IPS-18c (cell line): ENCODE measurements around the gene ITIH5.

Experiments
- H3K4me3 ChIP-seq: 2 replicates; pipeline ENCODE4 v1.7.0; 2013; ENCODE audit warnings: low read depth, mild to moderate bottlenecking, low read length, moderate library complexity; ENCODE audit not compliant: insufficient read depth
- H3K9me3 ChIP-seq: one replicate; pipeline ENCODE4 v1.6.1; 2013; ENCODE audit warnings: mild to moderate bottlenecking, low read length, moderate library complexity; ENCODE audit not compliant: control insufficient read depth, insufficient read depth

Gene ITIH5

DNA sequence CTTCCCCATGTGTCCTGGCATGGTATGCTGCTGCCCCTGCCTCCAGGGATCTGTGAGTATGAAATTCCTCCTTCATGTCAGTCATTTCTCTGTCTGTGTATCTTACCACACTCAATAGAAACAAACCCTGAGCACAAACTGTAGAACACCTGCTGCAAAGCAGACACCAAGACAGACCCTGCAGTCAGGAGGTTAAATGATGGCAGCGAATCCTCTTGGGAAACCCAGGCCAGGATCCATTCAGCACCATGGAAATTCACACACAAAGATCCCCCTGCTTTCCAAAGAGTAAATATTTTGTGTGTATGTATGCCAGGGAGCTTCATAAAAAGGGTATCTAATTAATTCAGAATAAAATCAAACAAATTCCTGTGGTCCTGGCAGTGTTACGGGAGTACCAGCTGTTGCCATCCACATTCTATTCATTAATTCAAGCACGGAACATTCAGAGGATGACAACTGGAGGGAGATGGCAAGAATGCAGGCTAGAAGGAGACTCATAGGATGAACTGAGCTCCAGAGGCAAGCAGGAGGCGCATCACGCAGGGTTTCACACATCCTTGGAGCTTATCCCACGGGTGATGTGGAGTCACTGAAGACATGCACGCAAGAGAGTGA is 14.8 kb downstream of the ITIH5 start:
- Histone ChIP-seq H3K9me3 (no peaks in the 10 kb centered on the region), H3K4me3 (no peak overlapping the region)

DNA sequence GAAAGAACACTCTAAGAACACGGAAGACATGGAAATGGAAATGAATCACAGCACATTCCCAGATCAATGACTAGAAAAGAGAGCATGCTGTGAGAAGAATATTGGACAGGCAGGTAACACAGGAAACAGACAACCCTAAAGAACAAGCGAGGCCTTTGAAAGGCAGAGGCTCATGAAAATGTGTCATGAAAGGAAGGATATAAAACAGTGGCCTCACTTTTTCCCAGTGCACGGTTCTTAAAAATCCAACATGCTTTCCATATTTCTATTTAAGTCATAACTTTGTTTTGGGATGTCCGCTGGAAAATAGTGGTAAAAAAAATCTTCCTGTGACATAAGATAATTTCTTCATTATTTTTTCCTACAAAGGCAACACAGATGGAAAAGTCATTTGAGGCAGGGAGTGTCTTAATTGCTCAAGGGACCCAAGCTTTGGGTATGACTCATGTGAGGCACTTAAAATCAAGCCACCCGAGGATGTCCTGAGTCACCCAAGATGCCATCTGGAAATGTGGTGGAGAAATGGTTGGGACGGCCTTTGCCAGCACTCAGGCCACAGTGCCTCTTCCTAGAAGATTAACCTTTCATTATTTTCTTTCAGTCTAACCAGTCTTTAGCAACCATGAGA is 17.0 kb downstream of the ITIH5 start:
- no peaks in the 10 kb centered on the region for H3K9me3 ChIP-seq
- no peak overlapping the region for H3K4me3 ChIP-seq

DNA sequence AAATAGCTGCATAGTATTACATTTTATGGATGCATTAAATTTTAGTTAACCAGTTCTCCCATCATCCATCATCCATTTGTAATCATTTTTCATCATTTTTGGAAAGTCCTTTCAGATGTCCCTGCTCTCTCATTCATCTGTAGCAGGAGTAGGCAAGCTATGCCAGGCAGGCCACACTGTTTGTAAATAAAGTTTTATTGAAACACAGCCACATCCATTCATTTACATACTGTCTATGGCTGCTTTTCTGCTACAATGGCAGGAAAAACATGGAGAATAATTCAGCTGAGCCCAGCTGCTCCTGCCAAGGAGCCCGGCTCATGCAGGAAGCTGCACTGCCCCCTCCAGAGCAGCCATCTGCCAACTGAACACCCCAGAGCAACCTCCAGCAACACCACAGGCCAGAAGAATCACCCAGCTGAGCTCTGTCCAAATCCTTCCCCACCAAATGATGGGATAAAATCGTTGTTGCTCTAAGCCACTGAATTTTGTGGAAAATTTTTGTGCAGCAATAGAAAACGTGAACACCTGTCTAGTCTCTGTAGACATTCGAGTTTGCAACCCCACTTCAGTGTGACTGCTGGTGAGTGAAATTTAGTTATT is 19.6 kb downstream of the ITIH5 start:
- Histone ChIP-seq H3K4me3 (no peak overlapping the region), H3K9me3 (no peaks in the 10 kb centered on the region)

DNA sequence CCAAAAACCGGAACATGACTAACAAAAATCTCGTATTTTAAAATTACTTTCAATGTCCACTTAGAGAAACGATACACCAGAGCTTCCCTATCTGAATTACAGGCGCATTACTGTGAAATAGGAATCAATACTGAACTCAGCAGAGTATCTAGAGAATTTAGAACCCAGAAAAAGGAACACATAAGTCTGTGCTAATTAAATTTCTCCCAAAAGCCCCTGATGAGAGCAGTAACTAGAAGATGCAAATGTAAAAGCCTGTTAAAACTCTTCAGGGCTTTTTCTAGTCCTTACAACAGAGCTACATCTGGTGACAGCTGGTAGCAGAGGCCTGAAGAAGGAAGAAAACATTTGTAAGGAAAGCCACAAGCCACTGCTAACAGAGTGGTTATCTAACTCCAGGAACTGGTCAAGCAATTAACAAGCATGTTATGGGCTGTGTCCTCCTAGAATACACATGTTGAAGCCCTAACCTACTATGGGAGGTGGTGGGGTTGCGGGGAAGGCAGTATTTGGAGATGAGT is 24.2 kb downstream of the ITIH5 start:
- Histone ChIP-seq H3K4me3 (no peak overlapping the region), H3K9me3 (no peaks in the 10 kb centered on the region)

DNA sequence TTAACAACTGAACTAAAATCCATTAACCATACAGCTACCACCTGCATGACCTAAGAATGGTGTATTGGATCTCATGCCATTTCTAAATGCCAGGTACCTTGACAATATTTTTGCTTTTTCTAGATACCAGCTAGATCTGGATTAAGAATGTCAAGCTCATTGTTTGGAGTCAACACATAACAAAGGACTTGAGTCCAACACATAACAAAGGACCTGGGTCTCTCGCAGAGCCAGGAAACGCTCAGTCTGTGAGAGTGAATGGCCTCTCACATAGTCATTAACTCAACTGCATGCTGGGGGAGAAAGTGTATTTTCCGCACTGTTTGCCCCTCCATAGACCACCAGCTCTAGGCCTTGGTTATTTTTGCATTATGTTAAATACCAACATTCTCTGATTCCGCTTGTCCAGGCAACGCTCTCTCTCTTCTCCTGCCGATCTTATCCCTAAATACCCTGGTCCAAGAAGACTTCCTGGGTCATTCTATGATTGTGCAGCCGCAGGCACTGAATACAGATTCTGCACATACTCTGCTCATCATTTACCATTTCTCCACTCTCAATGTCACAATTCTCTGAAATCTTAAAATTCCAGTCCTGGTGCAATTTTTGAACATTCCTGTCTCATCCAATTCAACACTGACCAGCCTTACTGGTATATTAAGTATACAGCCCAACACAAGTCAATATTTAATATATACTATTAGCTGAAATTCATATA is 31.2 kb downstream of the ITIH5 start:
- Histone ChIP-seq H3K9me3 (peaks cover 5% of the 10 kb centered on the region), H3K4me3 (no peak overlapping the region; the same call in 1 of the 2 replicates)

DNA sequence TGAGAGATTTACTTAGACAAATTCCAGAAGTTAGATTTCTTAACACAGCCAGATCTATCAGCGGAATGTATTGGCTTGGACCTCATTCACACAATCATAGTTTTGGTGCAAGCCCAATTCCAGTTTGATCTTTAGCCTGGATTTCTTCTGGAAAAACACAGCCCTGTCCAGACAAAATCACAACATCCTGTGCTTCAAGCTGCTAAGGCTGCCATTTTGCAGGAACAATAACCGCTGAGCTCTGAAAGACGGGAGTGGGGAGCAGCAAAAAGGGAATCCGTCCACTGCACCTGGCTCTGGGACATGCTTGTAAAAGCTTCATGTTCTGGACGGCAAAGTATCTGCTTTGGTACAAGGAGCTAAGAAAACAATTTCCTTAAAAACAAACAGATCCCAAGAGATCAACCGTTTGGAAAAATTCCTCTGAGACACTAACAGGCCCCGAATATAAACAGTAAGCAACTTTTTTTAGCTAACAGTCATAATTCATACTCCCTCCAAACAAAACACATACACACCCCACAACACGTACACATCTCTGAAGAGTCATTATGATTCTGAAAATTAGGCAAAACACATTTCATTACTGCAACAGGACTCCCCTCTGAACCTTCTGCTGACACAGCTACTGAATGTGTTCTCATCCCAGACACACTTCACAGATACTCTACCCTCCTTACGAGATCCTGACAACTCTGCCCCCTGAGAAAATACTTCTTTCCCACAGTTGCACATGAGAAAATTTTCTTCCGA is 32.4 kb downstream of the ITIH5 start:
- Histone ChIP-seq H3K4me3 (no peak overlapping the region), H3K9me3 (peaks cover 5% of the 10 kb centered on the region)

DNA sequence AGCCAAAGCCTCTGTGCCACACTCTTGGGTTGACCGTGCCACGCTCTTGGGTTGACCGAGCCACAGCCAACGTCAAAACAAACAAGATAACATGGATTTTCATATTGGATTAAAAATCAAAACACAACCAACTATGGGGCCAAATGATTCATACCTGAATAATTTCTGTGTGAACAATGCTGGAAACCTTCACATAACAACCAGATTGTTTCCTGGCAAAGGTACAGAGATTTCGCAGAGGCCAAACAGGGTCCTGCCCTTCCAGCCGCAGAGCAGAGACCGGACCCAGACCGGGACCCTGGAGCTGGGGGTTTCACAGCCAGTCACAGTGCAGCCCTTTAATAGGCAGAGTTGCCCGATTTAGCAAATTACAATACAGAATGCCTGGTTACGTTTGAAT is 40.5 kb downstream of the ITIH5 start:
- Histone ChIP-seq H3K9me3 (no peaks in the 10 kb centered on the region), H3K4me3 (no peak overlapping the region)

DNA sequence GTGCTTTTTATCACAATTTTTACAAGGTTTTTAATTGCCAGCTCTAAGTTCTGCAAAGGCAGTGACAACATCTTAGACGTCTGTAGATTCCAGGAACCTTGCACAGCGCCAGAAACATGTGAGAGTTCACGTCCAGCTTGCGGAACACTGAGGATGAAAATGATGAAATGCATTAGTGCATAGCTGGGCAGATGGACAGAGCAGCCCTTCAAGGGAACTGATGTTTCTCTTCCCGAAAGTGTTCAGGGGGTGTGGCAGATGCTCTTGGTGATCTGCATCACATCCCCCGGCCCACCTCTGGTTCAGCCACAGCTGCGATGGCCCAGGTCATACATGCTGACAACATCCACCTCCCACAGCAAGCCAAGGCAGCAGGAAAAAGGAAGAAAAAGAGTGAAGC is 40.9 kb downstream of the ITIH5 start:
- no peak overlapping the region for H3K4me3 ChIP-seq
- no peaks in the 10 kb centered on the region for H3K9me3 ChIP-seq

DNA sequence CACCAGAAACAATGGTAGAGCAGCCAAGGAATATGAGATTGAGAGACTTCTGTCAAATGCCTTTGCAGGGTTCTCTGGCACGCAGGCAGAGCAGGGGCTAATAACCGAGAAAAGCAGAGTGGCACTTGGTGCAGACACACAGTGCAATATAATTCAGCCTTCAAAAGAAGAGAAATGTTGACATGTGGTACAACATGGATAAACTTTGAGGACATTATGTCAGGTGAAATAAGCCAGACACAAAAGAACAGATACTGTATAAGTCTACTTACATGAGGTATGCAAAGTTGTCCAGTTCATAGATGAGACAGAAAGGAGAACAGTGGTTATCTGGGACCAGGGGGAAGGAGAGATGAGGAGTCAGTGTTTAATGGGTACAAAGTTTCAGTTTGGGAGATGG is 41.8 kb downstream of the ITIH5 start:
- no peaks in the 10 kb centered on the region for H3K9me3 ChIP-seq
- H3K4me3 ChIP-seq: no peak overlapping the region

DNA sequence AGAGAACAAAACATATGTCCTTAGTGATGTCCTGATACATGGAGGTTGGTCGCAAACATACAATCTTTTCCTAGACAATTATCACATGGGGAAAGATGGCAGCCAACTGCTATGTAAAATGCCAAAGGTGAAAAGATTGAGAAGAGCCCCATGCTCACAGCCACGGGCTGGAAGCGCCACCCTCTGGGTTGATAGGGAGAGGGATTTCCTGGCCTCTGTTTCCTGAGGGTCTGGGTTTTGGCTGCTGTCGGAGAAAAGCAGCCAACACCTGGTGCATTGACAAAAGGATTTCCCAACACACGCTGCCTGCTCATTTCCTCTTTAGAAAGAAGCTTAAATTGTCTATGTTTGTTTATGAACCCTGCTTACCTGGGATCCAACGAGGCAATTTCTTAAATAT is 43.8 kb downstream of the ITIH5 start:
- Histone ChIP-seq H3K4me3 (no peak overlapping the region), H3K9me3 (no peaks in the 10 kb centered on the region)

DNA sequence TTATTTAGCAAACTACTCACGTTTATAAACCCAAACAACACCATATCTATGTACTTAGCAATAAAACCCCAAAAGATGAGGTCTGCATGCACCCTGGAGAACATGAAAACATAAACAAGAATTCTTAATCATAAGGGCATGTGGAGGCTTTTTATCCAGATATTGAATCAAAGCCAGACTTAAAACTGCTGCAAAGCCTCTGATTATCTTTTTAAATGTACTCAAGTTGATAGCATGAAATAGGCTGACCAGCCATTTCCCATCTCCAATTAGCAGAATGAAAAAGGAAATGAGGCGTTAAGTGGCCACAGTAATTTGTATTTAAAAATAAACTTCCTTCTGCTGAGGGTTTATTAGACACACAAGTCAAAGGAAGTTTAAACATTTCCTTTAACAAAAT is 48.3 kb downstream of the ITIH5 start:
- Histone ChIP-seq H3K9me3 (no peaks in the 10 kb centered on the region), H3K4me3 (no peak overlapping the region)

DNA sequence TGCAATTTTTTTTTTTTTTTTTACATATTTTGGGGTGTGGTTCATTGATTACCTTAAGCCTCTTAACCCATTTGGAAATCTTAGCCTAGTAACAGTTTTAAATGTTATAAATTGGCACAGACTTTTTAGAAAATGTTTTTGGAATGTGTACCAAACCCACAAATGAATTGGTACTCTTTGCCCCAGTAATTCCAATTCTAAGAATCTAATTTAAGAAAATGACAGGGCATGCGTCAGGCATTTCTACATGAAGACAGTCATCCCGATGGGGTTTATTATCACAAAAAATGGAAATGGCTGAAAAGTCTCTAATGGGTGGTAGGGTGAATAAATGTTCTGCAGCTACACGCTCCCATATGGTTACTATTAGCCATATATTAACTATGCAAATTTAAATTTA is 54.9 kb downstream of the ITIH5 start:
- H3K4me3 ChIP-seq: no peak overlapping the region

DNA sequence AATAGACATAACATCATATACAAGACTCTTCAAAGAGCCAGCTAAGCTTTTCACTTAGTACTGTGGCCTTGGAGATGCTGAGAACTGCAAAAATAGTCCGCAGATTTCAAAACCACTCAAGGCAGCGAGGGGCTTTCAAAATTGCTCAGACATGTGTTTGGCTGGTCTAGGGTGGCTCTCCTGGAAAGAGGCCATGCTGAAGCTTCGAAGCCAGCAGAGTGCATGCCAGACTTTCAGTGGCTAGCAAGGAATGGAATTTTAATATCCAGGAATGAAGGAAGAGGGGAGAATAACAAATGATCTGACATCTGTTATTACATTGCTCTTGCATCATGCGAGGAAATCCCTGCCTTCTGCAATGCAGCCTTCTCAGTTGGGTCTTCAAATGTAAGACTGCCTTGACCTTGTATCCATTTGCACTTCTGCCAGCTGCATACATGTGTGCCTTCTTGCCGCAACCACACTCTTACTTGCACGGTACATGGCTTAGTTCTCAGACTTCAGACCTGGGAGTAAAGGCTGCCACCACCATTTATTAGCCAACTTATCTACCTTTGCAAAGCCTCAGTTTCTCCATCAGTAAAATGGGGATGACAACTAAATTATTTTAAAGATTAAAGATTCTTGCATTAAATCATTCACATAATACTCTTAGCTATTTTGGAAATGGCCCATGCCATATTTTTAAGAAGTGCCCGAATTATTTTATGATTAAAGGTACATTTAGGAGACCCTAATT is 55.9 kb downstream of the ITIH5 start:
- Histone ChIP-seq H3K9me3 (no peaks in the 10 kb centered on the region), H3K4me3 (no peak overlapping the region)

More for the DNA sequence above, 54.9 kb downstream of the ITIH5 start:
- no peaks in the 10 kb centered on the region for H3K9me3 ChIP-seq

DNA sequence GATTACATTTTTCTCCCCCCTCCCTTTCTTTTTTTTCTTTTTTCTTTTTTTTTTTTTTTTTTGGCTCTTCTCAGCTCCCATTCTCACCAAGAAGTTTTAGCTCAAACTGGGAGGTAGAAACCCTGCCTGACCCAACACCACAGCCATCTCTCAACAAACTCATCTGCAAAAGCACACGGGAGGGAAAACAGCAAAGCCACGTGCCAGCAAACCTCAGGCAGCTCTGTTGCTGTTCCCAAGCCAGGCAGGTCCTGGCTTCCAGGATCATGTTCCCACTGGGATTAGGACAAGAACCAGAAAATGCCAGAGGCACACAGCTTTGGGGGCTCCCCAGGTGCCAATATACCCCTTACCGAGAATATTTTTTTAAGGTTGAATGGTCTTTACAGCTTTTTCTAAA is 56.7 kb downstream of the ITIH5 start:
- no peaks in the 10 kb centered on the region for H3K9me3 ChIP-seq
- H3K4me3 ChIP-seq: no peak overlapping the region

DNA sequence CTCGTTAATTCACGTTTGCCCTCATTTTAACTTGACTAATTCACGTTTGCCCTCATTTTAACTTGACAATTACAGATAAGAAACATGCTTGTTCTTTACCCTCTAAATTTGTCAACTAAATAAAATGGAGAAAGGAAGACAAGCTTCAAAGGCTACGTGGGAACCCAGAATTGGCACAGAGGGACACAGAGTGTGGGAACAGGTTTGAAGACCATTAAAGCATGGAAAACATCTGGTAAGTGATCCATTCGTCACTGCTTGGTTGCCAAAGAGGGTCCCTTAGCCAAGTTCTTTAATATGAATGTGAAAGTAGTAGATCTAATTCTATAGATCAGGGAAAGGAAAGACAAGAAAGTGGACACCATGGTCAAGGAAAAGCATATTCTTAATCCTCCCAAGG is 57.2 kb downstream of the ITIH5 start:
- Histone ChIP-seq H3K4me3 (no peak overlapping the region), H3K9me3 (no peaks in the 10 kb centered on the region)

DNA sequence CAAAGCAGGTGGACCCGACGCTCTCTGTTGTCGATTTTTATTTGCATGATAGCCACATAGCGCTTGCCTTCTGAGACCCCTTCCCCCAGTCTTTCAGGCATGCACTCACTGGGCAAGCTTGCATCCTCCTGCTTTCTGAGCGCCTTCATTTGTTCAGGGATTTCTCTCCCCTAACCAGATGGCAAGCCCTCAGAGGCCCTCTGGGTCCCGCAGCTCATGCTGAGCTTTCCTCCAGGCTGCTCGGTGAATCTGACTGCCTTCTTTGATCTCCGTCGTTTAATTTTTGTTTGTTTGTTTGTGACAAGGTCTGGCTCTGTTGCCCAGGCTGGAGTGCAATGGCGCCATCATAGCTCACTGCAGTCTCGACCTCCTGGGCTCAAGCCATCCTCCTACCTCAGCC is 58.8 kb downstream of the ITIH5 start:
- Histone ChIP-seq H3K9me3 (no peaks in the 10 kb centered on the region), H3K4me3 (no peak overlapping the region)

DNA sequence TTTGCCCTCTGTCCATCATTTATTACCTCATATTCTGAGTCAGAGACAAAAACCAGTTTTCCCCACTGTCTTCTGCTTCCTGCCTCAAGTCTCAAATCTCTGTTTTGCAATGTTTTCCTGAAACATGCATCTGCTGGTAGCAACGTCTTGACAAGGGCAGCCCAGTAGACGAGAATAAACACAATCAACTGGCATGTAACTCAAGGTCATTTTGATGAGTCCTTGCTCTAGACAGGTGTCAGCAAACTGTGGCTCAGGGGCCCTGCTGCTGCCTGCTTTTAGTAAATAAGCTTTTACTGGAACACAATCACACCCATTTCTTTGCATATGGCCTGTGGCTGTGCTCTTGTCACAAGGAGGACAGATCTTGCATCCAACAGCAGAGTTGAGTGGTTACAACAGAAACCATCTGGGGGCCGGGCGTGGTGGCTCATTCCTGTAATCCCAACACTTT is 59.8 kb downstream of the ITIH5 start:
- H3K9me3 ChIP-seq: no peaks in the 10 kb centered on the region

More for the DNA sequence above, 59.8 kb downstream of the ITIH5 start:
- H3K4me3 ChIP-seq: no peak overlapping the region
